Endodermal cell (in vitro differentiated cells): ENCODE results near the gene E2F6. TPM values are rescaled to one million over a fixed set of nuclear protein-coding genes. Genes with fewer than 3 reads are reported as not detected.

ENCODE experiments used
- DNase-seq: peaks from one replicate; pipeline ENCODE4 v3.0.0-alpha.2; 2017
- H3K27ac ChIP-seq: 2 replicates; pipeline ENCODE4 v1.5.1; 2013; ENCODE audit warnings: mild to moderate bottlenecking, low read depth, low read length, moderate library complexity
- H3K27me3 ChIP-seq: 2 replicates; pipeline ENCODE4 v1.6.1; 2013; ENCODE audit warnings: mild to moderate bottlenecking, low read length, moderate library complexity; ENCODE audit not compliant: insufficient read depth, control insufficient read depth, poor library complexity, severe bottlenecking
- H3K36me3 ChIP-seq: 2 replicates; pipeline ENCODE4 v1.7.0; 2013; ENCODE audit warnings: mild to moderate bottlenecking, low read length, moderate library complexity; ENCODE audit not compliant: control insufficient read depth, insufficient read depth
- H3K4me1 ChIP-seq: one replicate; pipeline ENCODE4 v1.7.0; 2013; ENCODE audit warnings: low read length; ENCODE audit not compliant: control insufficient read depth, insufficient read depth
- H3K4me3 ChIP-seq: 2 replicates; pipeline ENCODE4 v1.5.1; 2013; ENCODE audit warnings: mild to moderate bottlenecking, low read length, moderate library complexity
- H3K9ac ChIP-seq: 2 replicates; pipeline ENCODE4 v1.6.1; 2013; ENCODE audit warnings: mild to moderate bottlenecking, low read length, moderate library complexity; ENCODE audit not compliant: poor library complexity, severe bottlenecking; ENCODE audit errors: extremely low read depth
- H3K9me3 ChIP-seq: 2 replicates; pipeline ENCODE4 v1.6.1; 2013; ENCODE audit warnings: mild to moderate bottlenecking, low read length, moderate library complexity; ENCODE audit not compliant: control insufficient read depth
- H3K27ac Mint-ChIP-seq: 2 replicates; pipeline ENCODE4 v1.8.0; 2020; ENCODE audit warnings: mixed read lengths
- H3K27me3 Mint-ChIP-seq: 2 replicates; pipeline ENCODE4 v1.8.0; 2021; ENCODE audit warnings: mild to moderate bottlenecking, mixed read lengths; ENCODE audit not compliant: insufficient read depth
- H3K36me3 Mint-ChIP-seq: 2 replicates; pipeline ENCODE4 v1.8.0; 2020; ENCODE audit warnings: low read depth, mixed read lengths
- H3K4me1 Mint-ChIP-seq: 2 replicates; pipeline ENCODE4 v1.8.0; 2020; ENCODE audit warnings: mixed read lengths
- H3K4me3 Mint-ChIP-seq: 2 replicates; pipeline ENCODE4 v1.8.0; 2020; ENCODE audit warnings: mild to moderate bottlenecking, moderate library complexity, mixed read lengths
- H3K9me3 Mint-ChIP-seq: 2 replicates; pipeline ENCODE4 v1.8.0; 2020; ENCODE audit warnings: mild to moderate bottlenecking, mixed read lengths
- WGBS, 2 experiments: methylation state at CpG; one replicate each; pipeline versions ENCODE4 v1.1.5 to v1.1.7; 2013; ENCODE audit warnings: missing lambda C conversion rate in 2 of 2, mixed read lengths in 1 of 2; ENCODE audit not compliant: insufficient coverage in 1 of 2, insufficient read length in 1 of 2; 5-methylcytosine and 5-hydroxymethylcytosine counted together
- total RNA-seq, 2 donors: library from RNA; stranded (reverse); fragmentation: NEBNext Ultra II Directional in 1 of 2; extraction: Animal tissue kit (Norgen Biotek cat#: 25700) in 1 of 2; gene quantifications; 2 replicates in 1 of 2; 3 replicates in 1 of 2; pipeline ENCODE4 v1.2.1, GENCODE V29; 2021
- TF ChIP-seq, protein P1 (sequence below): fragments of 200-600 bp; sonication (generic); conservative IDR thresholded peaks from 2 replicates; pipeline ENCODE4 v1.5.0; 2021; ENCODE audit warnings: antibody characterized with exemption, mild to moderate bottlenecking

E2F6 gene
- total RNA-seq, 2 donors from 2014 or later: 24.9 to 30.3 TPM

DNA sequence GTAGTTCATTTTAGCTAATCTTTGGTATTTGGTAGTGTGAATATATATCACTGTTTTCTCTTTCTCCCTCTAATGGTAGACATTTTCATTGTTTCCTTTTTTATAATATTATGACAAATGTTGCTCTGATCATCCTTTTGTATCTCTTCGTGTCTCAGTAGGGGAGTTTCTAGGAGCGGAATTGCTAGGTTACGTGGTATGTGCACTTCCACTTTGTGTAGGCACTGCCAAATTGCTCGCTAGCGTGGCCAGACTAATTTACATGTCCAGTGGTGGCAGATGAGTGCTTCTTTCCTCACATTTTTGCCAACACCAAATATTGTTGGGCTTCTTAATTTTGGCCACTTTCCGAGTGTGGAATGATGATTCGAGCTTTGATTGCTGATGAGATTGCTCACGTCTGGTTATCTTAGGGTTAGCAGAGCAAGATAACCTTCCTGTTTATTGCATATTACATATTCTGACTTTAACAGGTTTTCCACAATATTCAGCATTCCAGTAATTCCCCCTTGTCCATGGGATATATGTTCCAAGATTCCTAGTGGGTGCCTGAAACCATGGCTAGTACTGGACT lies 37.5 kb upstream of the E2F6 start:
- H3K4me1 Mint-ChIP-seq: peaks cover 15% of the 10 kb centered on the region
- WGBS, 2 experiments: 70 to 100% methylated on average over 5 to 8 of the region's 8 CpGs

GRCh38 chr2:11502740-11503292 lies 36.9 kb upstream of the E2F6 start:
- H3K9me3 Mint-ChIP-seq: peaks cover 11% of the 10 kb centered on the region

More for the DNA sequence above, 37.5 kb upstream of the E2F6 start:
- Histone ChIP-seq H3K27me3 (no peaks in the 10 kb centered on the region), H3K9me3 (peaks cover 11% of the 10 kb centered on the region), H3K27ac (no peak overlapping the region), H3K36me3 (peaks cover 32% of the 10 kb centered on the region), H3K9ac (no peak overlapping the region), H3K4me3 (no peak overlapping the region), H3K4me1 (peaks cover 5% of the 10 kb centered on the region)
- H3K36me3 Mint-ChIP-seq: peaks cover 29% of the 10 kb centered on the region
- peaks cover 11% of the 10 kb centered on the region for H3K9me3 Mint-ChIP-seq
- TF ChIP-seq, protein P1, sequence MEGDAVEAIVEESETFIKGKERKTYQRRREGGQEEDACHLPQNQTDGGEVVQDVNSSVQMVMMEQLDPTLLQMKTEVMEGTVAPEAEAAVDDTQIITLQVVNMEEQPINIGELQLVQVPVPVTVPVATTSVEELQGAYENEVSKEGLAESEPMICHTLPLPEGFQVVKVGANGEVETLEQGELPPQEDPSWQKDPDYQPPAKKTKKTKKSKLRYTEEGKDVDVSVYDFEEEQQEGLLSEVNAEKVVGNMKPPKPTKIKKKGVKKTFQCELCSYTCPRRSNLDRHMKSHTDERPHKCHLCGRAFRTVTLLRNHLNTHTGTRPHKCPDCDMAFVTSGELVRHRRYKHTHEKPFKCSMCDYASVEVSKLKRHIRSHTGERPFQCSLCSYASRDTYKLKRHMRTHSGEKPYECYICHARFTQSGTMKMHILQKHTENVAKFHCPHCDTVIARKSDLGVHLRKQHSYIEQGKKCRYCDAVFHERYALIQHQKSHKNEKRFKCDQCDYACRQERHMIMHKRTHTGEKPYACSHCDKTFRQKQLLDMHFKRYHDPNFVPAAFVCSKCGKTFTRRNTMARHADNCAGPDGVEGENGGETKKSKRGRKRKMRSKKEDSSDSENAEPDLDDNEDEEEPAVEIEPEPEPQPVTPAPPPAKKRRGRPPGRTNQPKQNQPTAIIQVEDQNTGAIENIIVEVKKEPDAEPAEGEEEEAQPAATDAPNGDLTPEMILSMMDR: no peak
- no peak overlapping the region for H3K27ac Mint-ChIP-seq
- no peak overlapping the region for H3K4me3 Mint-ChIP-seq
- no peak for DNase-seq
- no peaks in the 10 kb centered on the region for H3K27me3 Mint-ChIP-seq

GRCh38 chr2:11500702-11501303 lies 34.8 kb upstream of the E2F6 start:
- peaks cover 23% of the 10 kb centered on the region for H3K36me3 Mint-ChIP-seq
- 89 to 91% methylated on average over 5 of the region's 5 CpGs for WGBS, 2 experiments
- Histone ChIP-seq H3K4me3 (no peak overlapping the region), H3K27me3 (no peaks in the 10 kb centered on the region), H3K36me3 (peaks cover 26% of the 10 kb centered on the region), H3K9me3 (peaks cover 11% of the 10 kb centered on the region), H3K27ac (no peak overlapping the region), H3K9ac (no peak overlapping the region), H3K4me1 (peaks cover 10% of the 10 kb centered on the region)
- TF ChIP-seq, protein P1: no peak
- H3K4me1 Mint-ChIP-seq: peaks cover 23% of the 10 kb centered on the region
- no peak overlapping the region for H3K4me3 Mint-ChIP-seq
- peaks cover 11% of the 10 kb centered on the region for H3K9me3 Mint-ChIP-seq
- no peaks in the 10 kb centered on the region for H3K27me3 Mint-ChIP-seq
- DNase-seq: no peak
- no peak overlapping the region for H3K27ac Mint-ChIP-seq

More at GRCh38 chr2:11502740-11503292, 36.9 kb upstream of the E2F6 start:
- H3K4me3 ChIP-seq: no peak overlapping the region
- no peak for DNase-seq
- no peak overlapping the region for H3K27ac ChIP-seq
- Mint-ChIP-seq H3K27ac (no peak overlapping the region), H3K4me1 (peaks cover 21% of the 10 kb centered on the region), H3K27me3 (no peaks in the 10 kb centered on the region), H3K4me3 (no peak overlapping the region), H3K36me3 (peaks cover 23% of the 10 kb centered on the region)
- peaks cover 8% of the 10 kb centered on the region for H3K4me1 ChIP-seq
- peaks cover 11% of the 10 kb centered on the region for H3K9me3 ChIP-seq
- H3K36me3 ChIP-seq: peaks cover 26% of the 10 kb centered on the region
- H3K27me3 ChIP-seq: no peaks in the 10 kb centered on the region
- 83 to 95% methylated on average over 1 to 4 of the region's 4 CpGs for WGBS, 2 experiments
- no peak overlapping the region for H3K9ac ChIP-seq
- TF ChIP-seq, protein P1: no peak
